B cell (primary cell): ENCODE results near the gene TBC1D22A. TPM values are rescaled to one million over a fixed set of nuclear protein-coding genes. Genes with fewer than 3 reads are reported as not detected.

Experiments used
- ATAC-seq: fragments of 200-7000 bp; cut with Tn5 transposase; one replicate; pipeline ENCODE4 v1.10.0; 2021; ENCODE audit warnings: low read depth, mild to moderate bottlenecking, moderate number of reproducible peaks, moderate library complexity
- CTCF ChIA-PET: fragments of 350-600 bp; sonication (Branson Sonifier 250); formaldehyde crosslinking; loops from one replicate; lab custom pipeline; 2021; ENCODE audit warnings: antibody characterized with exemption, inconsistent platforms; lab: Charles Lee
- POLR2A ChIA-PET: fragments of 350-600 bp; sonication (Branson Sonifier 250); formaldehyde crosslinking; loops from one replicate; lab custom pipeline; 2021; ENCODE audit warnings: antibody characterized with exemption; lab: Charles Lee
- DNase-seq: peaks from one replicate; pipeline ENCODE4 v3.0.0; 2013
- H2AFZ ChIP-seq: 2 replicates; pipeline ENCODE4 v1.6.1; 2012; ENCODE audit warnings: mild to moderate bottlenecking, low read depth, low read length; ENCODE audit not compliant: insufficient read depth, poor library complexity, severe bottlenecking
- H3K27ac ChIP-seq, 2 donors: 1 replicate in 1 of 2; 2 replicates in 1 of 2; pipeline ENCODE4 v1.5.1; 2012 to 2013; ENCODE audit warnings: low read length in 2 of 2, mild to moderate bottlenecking in 2 of 2, moderate library complexity in 1 of 2
- H3K27me3 ChIP-seq, 4 experiments: fragments of 200-600 bp in 1 of 4; sonication (generic) in 1 of 4; replicated peaks in 1 of 4; 1 replicate in 2 of 4; 2 replicates in 2 of 4; pipeline versions ENCODE4 v1.6.1 to v1.7.0; 2013 to 2016; ENCODE audit warnings: low read length in 3 of 4, mild to moderate bottlenecking in 2 of 4, mixed read lengths in 1 of 4, moderate library complexity in 1 of 4; ENCODE audit not compliant: insufficient read depth in 4 of 4, control insufficient read depth in 3 of 4; ENCODE audit errors: control extremely low read depth in 1 of 4
- H3K36me3 ChIP-seq, 2 experiments: replicated peaks in 1 of 2; 1 replicate in 1 of 2; 2 replicates in 1 of 2; pipeline versions ENCODE4 v1.6.1 to v1.7.1; 2013; ENCODE audit warnings: low read length in 1 of 2; ENCODE audit not compliant: insufficient read depth in 2 of 2, control insufficient read depth in 1 of 2; ENCODE audit errors: control extremely low read depth in 1 of 2, extremely low read depth in 1 of 2
- H3K4me1 ChIP-seq, 2 donors: fragments of 200-600 bp in 1 of 2; sonication (generic) in 1 of 2; 1 replicate in 1 of 2; 2 replicates in 1 of 2; pipeline versions ENCODE4 v1.5.1 to v1.6.1; 2013 to 2017; ENCODE audit warnings: low read length in 2 of 2; ENCODE audit not compliant: control insufficient read depth in 2 of 2, insufficient read depth in 2 of 2
- H3K4me2 ChIP-seq: replicated peaks from 2 replicates; pipeline ENCODE3; 2012; ENCODE audit warnings: mild to moderate bottlenecking, low read depth, low read length; ENCODE audit not compliant: poor library complexity, severe bottlenecking
- H3K4me3 ChIP-seq, 5 experiments: fragments of 200-600 bp in 1 of 5; sonication (generic) in 1 of 5; 1 replicate in 3 of 5; 2 replicates in 2 of 5; pipeline versions ENCODE4 v1.5.1 to v1.7.0; 2011 to 2016; ENCODE audit warnings: low read length in 4 of 5, mild to moderate bottlenecking in 4 of 5, low read depth in 2 of 5, control low read depth in 1 of 5, moderate library complexity in 1 of 5; ENCODE audit not compliant: insufficient read depth in 1 of 5; ENCODE audit errors: control extremely low read depth in 1 of 5, extremely low read depth in 1 of 5
- H3K79me2 ChIP-seq: fragments of 200-600 bp; sonication (generic); one replicate; pipeline ENCODE4 v1.6.0; 2016; ENCODE audit warnings: low read length; ENCODE audit not compliant: control insufficient read depth, insufficient read depth
- H3K9ac ChIP-seq: fragments of 200-600 bp; sonication (generic); 2 replicates; pipeline ENCODE4 v1.6.1; 2017; ENCODE audit warnings: mild to moderate bottlenecking, low read length, moderate library complexity
- H3K9me3 ChIP-seq, 3 donors: one replicate each; pipeline versions ENCODE4 v1.6.1 to v1.7.1; 2013; ENCODE audit warnings: low read length in 2 of 3; ENCODE audit not compliant: control insufficient read depth in 2 of 3, insufficient read depth in 1 of 3; ENCODE audit errors: control extremely low read depth in 1 of 3
- H4K20me1 ChIP-seq: 2 replicates; pipeline ENCODE4 v1.6.0; 2012; ENCODE audit warnings: mild to moderate bottlenecking, low read length; ENCODE audit not compliant: insufficient read depth, control insufficient read depth, poor library complexity, severe bottlenecking
- H3K27ac Mint-ChIP-seq: one replicate; pipeline ENCODE4 v1.8.0; 2021; ENCODE audit warnings: mixed read lengths
- H3K27me3 Mint-ChIP-seq: one replicate; pipeline ENCODE4 v1.8.0; 2021; ENCODE audit warnings: mixed read lengths
- H3K4me1 Mint-ChIP-seq: one replicate; pipeline ENCODE4 v1.8.0; 2021; ENCODE audit warnings: mixed read lengths
- H3K4me3 Mint-ChIP-seq: one replicate; pipeline ENCODE4 v1.8.0; 2021; ENCODE audit warnings: mixed read lengths
- H3K9me3 Mint-ChIP-seq: one replicate; pipeline ENCODE4 v1.8.0; 2022; ENCODE audit warnings: mixed read lengths; ENCODE audit not compliant: insufficient read depth
- EZH2 ChIP-seq: IDR thresholded peaks from 2 replicates; pipeline ENCODE4 v1.6.1; 2012; ENCODE audit warnings: borderline replicate concordance, low read depth, mild to moderate bottlenecking, moderate library complexity, low read length; ENCODE audit not compliant: insufficient read depth, poor library complexity, severe bottlenecking
- WGBS: methylation state at CpG from one replicate; pipeline ENCODE4 v1.1.5; 2013; ENCODE audit warnings: missing lambda C conversion rate; ENCODE audit not compliant: insufficient coverage; 5-methylcytosine and 5-hydroxymethylcytosine counted together
- intact Hi-C: fragments of 100-400 bp; cut with micrococcal nuclease; formaldehyde crosslinking; loops from one replicate; pipeline ENCODE4 v1.10.0; 2022
- polyA plus RNA-seq: library from polyadenylated mRNA; depleted of rRNA; stranded (reverse); fragments of >200 nt; gene quantifications from 2 replicates; pipeline ENCODE4 v1.2.3, GENCODE V29; 2012
- total RNA-seq, 2 donors: library from RNA; stranded (reverse); fragments of 120-200 nt in 1 of 2; gene quantifications; 1 replicate in 1 of 2; 2 replicates in 1 of 2; pipeline versions ENCODE4 v1.2.3 to v1.2.4, GENCODE V29; 2013 to 2022
- TF ChIP-seq, protein P1 (sequence below): fragments of 200-600 bp; IDR thresholded peaks from one replicate; pipeline ENCODE4 v1.8.0; 2022; ENCODE audit warnings: antibody characterized with exemption, mild to moderate bottlenecking

The TBC1D22A gene
- total and polyA plus RNA-seq, 2 donors (not counting 1 experiment from before 2014, with no cell fraction given) = 73.8 to 128 TPM

DNA sequence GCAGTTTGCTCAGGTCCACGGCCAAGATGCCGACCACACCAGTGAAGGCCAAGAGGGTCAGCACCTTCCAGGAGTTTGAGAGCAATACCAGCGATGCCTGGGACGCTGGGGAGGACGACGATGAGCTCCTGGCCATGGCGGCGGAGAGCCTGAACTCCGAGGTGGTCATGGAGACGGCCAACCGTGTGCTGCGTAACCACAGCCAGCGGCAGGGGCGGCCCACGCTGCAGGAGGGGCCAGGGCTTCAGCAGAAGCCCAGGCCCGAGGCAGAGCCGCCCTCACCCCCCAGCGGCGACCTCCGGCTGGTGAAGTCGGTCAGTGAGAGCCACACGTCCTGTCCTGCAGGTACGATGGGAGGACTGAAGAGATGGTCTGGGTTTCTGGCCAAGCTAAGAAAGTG is 31.0 kb downstream of the TBC1D22A start:
- Histone ChIP-seq H3K79me2 (peaks cover 99% of the 10 kb centered on the region), H3K4me1 (peaks cover 27 to 38% of the 10 kb centered on the region in 2 donors), H3K27ac (no peak overlapping the region), H3K36me3 (peaks cover 0 to 69% of the 10 kb centered on the region in 2 experiments), H2AFZ (no peak overlapping the region), H3K9me3 (peaks cover 0 to 1% (median 0%) of the 10 kb centered on the region in 3 donors), H3K4me2 (no peak overlapping the region), H4K20me1 (peaks cover 97% of the 10 kb centered on the region), H3K4me3 (no peak overlapping the region), H3K9ac (no peak overlapping the region), H3K27me3 (no peaks in the 10 kb centered on the region)
- Mint-ChIP-seq H3K27me3 (no peaks in the 10 kb centered on the region), H3K9me3 (no peaks in the 10 kb centered on the region), H3K27ac (no peak overlapping the region), H3K4me1 (peaks cover 46% of the 10 kb centered on the region), H3K4me3 (no peak overlapping the region)
- POLR2A ChIA-PET = no interaction called here
- intact Hi-C loops = no loop called here
- DNase-seq = no peak
- WGBS = 98% methylated on average over 23 of the region's 23 CpGs
- TF ChIP-seq, protein P1, sequence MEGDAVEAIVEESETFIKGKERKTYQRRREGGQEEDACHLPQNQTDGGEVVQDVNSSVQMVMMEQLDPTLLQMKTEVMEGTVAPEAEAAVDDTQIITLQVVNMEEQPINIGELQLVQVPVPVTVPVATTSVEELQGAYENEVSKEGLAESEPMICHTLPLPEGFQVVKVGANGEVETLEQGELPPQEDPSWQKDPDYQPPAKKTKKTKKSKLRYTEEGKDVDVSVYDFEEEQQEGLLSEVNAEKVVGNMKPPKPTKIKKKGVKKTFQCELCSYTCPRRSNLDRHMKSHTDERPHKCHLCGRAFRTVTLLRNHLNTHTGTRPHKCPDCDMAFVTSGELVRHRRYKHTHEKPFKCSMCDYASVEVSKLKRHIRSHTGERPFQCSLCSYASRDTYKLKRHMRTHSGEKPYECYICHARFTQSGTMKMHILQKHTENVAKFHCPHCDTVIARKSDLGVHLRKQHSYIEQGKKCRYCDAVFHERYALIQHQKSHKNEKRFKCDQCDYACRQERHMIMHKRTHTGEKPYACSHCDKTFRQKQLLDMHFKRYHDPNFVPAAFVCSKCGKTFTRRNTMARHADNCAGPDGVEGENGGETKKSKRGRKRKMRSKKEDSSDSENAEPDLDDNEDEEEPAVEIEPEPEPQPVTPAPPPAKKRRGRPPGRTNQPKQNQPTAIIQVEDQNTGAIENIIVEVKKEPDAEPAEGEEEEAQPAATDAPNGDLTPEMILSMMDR = no peak
- TF ChIP-seq EZH2 = no peak
- no peak for ATAC-seq
- CTCF ChIA-PET = interaction anchor here (0.9 to 4.3 kb wide), 4 partner anchors 10 to 230 kb away, joined by 3 to 27 read pairs (median 6); no protein-coding TSS in a partner anchor

DNA sequence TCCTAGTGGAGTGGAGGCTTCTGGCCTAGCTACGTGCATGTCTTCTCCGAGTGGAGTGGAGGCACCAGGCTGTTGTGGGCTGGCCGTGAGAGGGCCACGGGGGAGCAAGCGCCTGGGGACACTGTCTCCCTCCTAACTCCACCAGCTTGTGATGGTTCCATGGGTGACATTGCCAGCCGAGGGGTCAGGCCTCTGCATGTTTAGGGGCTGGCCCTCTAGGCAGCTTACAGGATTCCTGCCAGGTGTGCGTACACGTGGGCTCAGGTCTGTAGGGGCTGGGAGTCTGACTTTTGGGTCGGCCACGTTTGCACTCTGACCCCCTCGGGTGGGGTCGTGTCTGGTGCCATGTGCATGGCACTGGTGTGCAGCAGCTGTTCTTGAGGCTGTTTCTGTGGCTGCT is 31.6 kb downstream of the TBC1D22A start:
- DNase-seq = no peak
- H3K79me2 ChIP-seq = peaks cover 99% of the 10 kb centered on the region
- Mint-ChIP-seq H3K27ac (no peak overlapping the region), H3K9me3 (no peaks in the 10 kb centered on the region), H3K4me1 (peaks cover 46% of the 10 kb centered on the region), H3K27me3 (no peaks in the 10 kb centered on the region), H3K4me3 (no peak overlapping the region)
- peaks cover 0 to 4% (median 0%) of the 10 kb centered on the region in 3 donors for H3K9me3 ChIP-seq
- no peaks in the 10 kb centered on the region for H3K27me3 ChIP-seq
- ATAC-seq = no peak
- no peak overlapping the region for H3K4me3 ChIP-seq
- no peak overlapping the region for H3K4me2 ChIP-seq
- H4K20me1 ChIP-seq = peaks cover 97% of the 10 kb centered on the region
- WGBS = 96% methylated on average over 12 of the region's 12 CpGs
- intact Hi-C loops = no loop called here
- TF ChIP-seq EZH2 = no peak
- TF ChIP-seq, protein P1 = no peak
- H3K27ac ChIP-seq = no peak overlapping the region
- ChIA-PET POLR2A (no interaction called here), CTCF (interaction anchor here (0.9 to 4.3 kb wide), 5 partner anchors 9 to 231 kb away, joined by 3 to 27 read pairs (median 9); no protein-coding TSS in a partner anchor)
- no peak overlapping the region for H3K9ac ChIP-seq
- H2AFZ ChIP-seq = no peak overlapping the region
- peaks cover 23 to 33% of the 10 kb centered on the region in 2 donors for H3K4me1 ChIP-seq
- H3K36me3 ChIP-seq = peaks cover 0 to 75% of the 10 kb centered on the region in 2 experiments
